HG02938 (cell line): ENCODE results near the gene NACC2.

ENCODE experiments used
- ATAC-seq: cut with Tn5 transposase; IDR thresholded peaks from one replicate; pipeline ENCODE4 v1.9.1; 2021; ENCODE audit warnings: mild to moderate bottlenecking, moderate library complexity; ENCODE audit not compliant: unreplicated experiment

NACC2 gene

DNA sequence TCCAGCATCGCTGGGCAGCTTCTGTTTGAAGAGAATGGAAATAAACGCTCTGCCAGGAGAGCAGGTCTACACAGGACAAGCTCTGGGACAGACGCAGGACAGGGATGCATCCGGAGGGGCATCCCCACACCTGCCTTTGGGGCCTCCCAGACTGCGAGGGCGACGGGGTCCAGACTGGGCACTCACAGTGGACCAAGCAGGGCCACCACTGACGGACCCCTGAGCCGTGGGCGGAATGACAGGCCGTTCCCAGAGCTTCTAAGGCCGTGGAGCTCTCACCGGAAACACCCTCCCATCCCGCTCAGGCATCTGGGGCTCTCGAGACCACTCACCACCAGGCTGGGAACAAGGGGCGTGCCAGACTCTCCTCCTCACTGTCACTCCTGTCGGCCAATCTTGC, 34.1 kb upstream of the NACC2 start:
- no peak for ATAC-seq

DNA sequence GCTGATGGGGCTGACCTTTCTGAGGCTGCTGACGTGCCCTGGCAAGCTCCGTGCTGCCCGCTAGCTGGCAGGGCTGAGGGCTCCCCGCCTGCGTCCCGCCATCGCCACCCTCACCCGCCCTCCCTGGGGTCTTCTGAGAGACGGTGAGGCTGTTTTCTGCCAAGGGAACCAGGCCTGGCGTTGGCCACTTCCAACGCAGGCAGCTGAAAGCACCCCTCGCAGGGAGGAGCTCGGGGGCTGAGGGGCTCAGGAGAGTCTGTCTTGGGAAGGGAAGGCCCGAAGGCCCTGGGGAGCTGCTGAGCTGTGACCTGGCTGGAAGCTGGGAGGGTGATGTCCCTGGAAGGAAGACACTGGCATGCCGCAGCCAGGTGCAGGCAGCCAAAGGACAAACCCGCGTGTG, 33.3 kb upstream of the NACC2 start:
- ATAC-seq = no peak

DNA sequence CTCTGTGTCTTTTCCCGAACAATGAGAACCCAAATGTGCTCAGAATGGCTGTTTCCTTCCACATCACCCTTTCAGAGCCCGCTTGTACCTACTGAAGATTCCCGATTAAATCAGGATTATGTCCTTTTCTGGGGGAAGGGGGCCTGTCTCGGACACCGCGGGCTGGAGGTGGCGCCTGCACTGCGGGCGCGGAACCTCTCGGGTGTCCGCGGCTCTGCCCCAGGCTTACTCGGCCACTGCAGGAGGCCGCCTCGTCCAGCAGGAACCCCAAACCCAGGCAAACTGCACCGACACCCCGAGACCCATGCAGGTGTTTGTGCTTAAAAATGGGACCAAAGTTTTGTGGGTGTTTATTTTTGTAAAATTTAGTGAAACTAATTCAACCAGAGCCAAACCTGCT, 32.2 kb upstream of the NACC2 start:
- ATAC-seq = no peak

DNA sequence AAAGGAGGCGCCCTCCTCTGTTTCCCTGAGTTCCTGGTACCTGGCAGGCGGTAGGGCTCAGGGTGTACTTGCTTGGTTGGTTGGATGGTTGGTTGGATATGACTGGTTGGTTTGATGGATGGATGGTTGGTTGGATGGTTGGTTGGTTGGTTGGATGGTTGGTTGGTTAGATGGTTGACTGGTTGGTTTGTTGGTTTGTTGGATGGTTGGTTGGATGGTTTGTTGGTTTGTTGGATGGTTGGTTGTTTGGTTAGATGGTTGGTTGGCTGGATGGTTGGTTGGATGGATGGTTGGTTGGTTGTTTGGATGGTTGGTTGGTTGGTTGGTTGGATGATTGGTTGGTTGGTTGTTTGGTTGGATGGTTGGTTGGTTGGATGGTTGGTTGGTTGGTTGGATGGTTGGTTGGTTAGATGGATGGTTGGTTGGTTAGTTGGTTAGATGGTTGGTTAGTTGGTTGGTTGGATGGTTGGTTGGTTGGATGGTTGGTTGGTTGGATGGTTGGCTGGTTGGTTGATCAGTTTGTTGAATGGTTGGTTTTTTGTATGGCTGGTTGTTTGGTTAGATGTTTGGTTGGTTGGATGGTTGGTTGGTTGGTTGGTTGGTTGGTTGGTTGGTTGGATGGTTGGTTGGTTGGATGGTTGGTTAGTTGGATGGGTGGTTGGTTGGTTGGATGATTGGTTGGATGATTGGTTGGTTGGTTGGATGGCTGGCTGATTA, 30.0 kb upstream of the NACC2 start:
- ATAC-seq = no peak

DNA sequence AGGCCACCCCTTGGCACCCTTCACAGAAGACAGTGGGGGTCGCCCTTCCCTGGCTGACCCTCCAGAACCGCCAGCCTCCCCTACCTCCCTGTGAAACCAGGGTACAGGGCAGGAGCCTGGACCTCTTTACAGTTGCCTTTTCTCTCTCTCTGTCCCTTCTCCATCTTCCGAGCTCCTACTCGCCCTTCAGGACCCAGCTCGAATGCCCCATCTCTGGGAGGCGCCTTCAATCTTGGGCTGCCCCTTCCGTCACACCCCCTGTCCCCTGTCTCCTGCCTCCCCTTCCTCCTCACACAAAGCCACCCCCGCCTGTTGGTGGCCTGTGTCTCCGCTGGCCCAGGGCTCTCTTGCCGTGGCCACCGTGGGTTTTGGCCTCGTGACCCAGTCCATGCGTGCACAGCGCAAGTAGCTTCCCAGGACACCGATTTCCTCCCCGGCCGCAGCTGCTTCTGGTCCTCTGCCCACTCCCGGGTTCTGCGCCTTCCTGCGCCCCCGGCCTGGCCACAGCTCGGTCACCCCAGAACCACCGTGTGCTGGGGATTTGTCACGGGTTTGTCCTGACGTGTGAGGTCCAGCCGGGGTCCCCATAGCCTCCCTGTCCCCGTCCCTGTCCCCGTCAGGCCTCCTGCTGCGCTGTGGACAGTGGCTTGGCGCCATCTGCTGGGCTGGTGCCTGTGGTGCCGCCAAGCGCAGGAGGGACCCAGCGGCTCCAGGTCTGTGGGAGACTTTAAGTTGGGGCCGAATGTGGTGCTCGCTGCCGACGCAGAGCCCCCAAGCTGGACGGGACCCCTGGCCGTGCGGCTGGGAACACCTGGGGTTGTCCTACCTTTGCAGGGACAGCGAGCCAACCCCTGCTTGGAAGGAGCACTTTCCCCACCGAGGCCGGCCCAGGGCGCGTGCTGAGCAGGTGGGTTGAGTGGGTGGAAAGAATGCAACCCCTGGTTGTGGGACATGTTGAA, 27.6 kb upstream of the NACC2 start:
- no peak for ATAC-seq

DNA sequence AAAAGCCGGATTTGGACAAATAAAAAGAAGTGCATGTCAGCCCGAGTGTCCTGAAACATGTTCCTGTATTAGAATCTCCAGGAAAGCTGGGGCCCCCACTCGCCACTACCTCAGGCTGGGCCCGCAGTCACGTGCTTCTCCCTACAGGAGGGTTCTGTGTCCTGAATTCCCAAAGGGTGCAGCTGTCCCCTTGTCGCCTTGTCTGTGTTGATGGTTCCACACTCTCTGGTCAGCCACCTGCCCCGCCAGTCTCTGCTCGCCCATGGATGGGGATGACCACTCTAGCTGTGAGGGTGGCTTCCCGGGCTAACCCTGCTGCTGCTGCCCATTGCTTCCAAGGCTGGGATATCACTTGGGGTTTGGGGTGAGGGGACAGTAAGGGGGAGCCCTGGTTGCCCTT, 26.7 kb upstream of the NACC2 start:
- no peak for ATAC-seq

DNA sequence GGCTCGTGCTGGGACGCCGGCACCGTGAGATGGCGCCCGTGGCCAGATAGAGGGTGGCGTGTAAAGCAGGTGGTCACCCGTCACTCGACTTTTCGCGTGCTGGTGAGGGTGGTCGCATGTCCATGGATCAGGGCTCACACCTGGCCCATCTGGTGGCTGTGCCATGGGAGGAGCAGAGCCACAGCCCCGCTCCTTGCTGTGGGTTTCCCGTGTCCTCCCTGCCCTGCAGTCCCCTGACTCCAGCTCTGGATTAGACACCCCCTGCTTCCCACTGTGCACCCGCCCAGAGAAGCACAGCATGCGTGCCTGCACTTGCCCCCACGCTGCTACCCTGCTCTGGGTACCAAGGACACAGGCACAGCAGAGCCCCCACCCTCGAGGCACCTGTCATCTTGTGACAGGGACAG, 25.4 kb upstream of the NACC2 start:
- ATAC-seq = no peak

DNA sequence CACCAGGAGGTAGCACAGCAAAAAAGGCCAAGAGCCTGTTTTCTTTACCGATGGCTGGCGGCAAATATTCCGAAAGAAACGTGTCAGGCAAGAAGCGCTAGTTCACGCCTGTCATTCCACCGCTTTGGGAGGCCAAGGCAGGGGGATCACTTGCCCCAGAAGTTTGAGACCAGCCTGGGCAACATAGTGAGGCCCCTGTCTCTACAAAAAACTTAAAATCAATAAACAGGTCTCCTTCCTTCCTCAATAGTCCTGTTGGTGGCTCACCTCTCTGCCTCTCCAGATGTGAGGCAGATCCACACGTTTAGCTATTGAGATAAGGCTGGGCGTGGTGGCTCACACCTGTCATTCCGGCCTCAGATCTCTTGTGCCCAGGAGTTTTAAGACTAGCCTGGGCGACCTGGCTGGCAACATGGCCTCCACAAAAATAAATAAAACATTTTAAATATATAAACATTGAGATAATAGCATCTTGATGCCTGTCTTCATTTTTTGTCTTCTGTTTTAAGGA, 24.8 kb upstream of the NACC2 start:
- no peak for ATAC-seq

DNA sequence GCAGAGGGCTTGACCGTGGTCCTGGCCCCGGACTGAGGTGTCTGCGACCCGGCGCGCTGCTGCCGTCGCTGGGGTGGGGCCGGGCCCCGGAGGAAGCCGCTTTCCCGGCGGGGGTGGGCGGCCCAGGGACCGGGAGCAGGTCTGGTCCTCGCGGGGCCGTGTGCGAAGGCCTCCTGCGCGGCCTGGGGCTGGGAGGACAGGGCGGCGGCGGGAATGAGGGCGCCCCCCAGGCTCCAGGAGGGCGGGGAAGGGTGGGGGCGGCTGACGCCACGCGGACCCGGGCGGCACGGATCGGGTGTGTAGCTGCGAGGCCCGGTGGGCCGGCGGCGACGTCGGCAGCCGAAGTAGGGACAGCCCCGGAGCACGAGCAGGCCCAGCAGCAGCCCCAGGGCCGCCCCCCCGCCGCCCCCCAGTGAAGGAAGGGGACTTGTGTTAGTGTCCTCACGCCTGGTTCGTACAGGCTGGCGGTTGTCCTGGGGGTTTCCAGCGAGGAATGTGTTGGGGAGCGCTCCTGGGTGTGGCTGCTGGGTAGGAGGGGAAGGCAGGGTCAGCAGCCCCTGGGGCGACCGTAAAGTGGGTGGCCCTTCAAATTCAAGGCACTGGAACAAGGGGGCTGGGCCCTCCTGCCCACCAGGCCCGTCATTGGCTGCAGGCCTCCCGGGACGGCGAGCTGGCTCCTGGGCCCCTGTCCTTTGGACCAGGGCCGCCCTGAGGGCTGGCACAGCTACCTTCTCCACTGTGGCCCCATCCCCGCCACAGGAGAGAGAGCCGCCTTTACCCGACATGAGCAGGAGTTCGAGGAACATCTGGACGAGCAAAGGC, 24.2 kb upstream of the NACC2 start:
- peak; percentile 12 for ATAC-seq

DNA sequence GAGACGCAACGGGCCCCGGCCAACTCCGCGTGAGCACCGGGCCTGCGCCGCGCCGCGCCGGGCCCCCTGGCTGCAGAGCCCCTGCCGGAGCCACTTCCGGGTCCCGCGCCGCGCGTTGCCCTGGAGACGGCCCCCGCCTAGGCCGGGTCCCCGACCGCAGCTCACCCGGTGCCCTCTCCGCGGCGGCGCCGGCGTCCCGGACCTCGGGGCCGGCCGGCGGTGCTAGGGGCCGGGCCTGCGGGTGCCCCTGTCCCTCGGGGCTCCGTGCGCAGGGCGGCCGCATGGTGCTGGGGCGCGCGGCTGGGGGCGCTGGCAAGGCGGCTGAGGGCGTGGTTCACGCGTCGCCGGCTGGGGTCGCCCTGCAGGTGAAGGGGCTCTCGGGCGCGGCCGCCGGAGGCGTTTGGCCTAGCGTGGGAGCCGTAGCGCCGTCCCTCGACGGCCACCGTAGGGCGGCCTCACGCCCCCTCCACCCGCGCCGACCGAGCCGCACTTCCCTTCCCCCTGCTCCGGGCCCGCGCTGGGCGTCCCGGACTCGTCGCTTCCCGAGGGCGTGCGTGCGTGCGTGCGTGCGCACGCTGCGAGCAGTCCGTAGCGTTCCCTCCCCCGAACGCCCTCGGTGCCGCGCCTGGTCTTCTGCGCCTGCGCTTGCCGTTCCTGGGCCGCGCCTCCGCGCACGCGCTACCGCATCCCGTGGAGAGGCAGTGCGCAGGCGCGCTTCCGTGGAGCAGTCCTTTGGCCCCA, 23.4 kb upstream of the NACC2 start, which contains the start of gene TMEM250:
Gene TMEM250 (minus strand): TSS at position 556 of the 741 bp plus-strand sequence. CDS start 1,975 bp downstream, outside the sequence.
- ATAC-seq = peak; percentile 66

DNA sequence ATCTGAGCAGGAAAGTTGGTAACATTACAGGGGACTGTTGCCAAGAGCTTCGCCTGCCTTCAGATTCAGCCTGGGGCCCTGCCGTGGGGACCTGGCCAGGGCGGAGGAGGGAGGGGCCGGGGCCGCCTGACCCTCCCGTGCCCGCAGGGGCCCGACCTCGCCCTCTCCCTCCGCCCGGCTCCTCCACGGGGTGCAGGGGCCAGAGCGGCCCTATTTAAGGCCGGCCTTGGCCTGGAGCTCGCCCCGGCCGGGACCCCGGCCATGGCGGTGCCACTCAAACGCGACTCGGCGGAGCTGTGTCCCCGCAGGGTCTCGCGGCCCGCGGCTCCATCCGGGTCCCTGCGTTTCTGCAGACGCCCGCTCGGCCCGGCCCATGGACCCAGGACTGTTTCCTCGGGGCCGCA, 22.8 kb upstream of the NACC2 start:
- peak; percentile 3 for ATAC-seq

DNA sequence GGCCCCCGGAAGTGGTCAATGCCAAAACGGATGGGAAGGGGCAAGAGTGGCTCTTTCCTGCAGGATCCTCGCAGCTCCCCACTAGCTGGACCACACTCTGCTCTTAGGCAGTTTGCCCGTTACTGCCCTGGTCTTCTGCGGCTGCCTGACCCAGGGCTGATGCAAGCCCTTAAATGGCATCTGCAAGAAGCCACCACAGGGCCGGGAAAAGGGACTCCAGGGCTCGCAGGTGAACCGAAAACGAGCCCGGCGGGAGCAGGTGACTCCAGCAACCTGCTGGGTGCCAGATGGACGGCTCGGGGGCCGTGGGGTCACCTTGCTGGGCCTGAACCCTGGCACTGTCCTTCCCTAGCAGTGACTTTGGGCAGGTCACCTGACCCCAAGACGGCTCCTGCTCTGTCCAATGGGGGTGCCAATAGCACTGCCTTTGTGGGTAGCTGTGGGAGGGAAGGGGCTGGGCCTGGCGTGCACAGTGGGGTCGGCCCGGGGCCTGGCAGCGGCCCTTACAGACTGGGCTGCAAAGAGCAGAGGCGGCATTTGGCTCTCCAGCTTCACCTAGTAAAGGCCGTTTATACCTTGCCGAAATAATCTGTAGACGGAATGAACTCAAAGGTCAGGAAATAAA, 22.3 kb upstream of the NACC2 start:
- ATAC-seq = no peak

DNA sequence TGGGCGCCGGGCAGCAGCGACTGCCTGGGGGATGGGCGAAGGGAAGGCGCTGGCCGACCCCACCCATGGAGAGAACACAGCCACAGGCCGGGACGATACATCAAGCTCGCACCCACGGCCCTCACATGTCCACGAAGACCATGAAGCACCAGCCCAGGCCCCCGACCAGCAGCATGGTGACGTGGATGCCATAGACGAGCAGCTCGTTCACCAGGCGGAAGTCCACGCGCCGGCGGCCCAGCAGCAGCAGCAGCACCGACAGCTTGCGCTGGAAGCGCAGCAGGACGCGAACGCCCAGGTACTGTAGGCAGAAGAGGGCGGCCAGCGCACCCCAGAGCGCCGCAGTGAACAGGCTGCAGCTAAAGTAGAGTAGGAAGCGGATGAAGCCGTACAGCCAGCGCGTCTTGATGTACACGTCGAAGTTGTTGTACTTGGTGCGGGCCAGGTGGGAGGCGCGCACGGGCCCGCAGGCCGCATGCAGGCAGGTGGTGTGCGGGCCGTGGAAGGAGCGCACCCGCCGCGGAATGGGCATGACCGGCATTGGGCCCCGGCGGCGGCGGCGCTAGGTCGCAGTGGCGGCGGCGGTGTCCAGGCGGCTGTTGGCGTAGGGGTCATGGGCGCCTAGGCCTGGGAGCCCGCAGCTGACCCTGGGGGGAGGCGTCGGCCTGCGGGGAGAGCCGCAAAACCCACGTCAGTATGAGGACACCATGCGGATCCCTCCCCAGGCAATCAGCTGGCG, 21.4 kb upstream of the NACC2 start:
- no peak for ATAC-seq

DNA sequence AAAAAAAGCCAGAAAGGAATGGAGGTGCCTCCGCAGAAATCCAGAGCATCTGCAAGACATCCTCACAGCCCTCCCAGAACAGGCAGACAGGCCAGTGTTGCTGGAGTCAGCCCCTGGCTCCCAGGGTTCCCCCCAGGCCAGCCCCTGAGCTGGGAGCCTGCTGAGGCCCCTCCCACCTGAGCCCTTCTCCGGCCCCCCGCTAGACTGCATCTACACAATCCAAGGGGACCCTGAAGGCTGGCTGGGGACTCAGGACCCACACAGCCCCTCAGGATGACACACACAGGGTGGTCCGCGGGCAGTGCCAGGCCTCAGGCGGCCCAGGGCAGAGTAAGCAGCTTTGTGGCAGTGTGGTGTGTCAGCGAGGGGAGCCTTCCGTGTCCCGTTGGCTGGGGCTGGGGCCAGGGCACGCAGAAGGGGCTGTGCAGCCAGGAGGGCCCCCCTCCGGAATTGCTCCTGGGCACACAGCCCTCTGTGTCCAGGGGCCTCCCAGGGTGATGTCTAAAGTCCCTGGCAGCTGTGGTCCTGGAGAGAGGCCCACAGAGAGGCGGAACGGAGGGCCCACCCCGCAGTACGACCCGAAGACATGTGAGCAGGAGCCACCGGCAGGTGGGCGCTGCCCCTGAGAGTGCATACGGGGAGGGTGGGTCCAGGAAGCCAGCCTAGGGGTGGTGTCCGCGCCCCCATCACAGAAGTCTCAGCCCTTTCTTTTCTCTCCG, 20.7 kb upstream of the NACC2 start:
- ATAC-seq = no peak

DNA sequence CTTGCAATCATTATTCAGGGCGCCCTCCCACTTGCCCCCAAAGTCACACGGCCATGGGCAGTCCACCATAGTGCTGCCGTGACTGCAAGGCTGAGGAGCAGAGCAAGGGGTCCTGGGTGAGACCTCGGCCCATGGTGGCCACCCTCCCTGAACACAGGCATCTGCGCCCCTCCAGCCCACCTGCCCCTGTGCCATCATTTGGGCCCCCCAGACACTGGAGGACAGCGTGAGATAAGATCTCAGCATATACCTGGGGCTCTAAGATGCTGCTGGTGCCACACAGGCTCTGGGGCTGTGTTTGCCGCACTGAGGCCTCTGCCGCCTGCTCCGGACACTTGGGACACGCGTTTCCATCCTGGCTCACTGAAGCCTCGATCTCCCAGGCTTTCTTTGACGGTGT, 20.1 kb upstream of the NACC2 start:
- no peak for ATAC-seq

DNA sequence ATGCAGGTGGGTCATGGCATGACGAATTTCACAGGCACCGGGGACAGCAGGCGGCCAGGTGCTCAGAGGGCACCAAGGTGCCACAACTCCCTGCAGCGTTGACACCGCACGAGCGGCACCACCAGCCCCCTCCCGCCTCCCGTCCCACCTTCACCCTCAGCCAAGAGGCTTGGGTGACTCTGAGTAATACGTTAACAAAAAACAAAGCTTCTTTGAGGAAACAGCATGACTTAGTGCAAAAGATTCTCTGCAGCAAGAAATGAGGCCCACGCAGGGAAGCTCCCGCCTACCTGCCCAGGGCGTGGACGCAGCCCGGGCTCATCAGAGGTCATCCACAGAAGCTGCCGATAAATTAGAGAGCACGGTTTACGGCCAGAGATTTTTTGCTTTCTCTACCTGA, 19.5 kb upstream of the NACC2 start:
- no peak for ATAC-seq

DNA sequence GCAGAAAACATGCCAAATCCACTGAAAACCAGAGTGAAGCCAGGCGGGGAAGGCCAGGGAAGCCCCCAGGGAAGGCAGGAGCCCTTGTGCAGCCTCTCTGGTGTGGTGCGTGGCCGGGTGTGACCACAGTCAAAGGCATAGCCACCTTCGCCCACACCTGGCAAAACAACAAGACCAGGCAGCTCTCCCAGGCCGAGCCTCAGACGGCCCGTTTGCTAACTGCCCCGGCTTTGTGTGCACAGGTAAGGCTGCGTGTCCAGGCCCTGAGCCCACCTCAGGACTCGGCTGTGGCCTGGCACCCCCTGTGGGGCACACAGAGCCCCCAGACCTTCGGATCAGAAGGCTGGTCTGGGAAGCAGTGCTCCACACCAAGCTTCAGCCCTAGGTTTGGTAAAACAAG, 17.5 kb upstream of the NACC2 start:
- ATAC-seq = no peak

DNA sequence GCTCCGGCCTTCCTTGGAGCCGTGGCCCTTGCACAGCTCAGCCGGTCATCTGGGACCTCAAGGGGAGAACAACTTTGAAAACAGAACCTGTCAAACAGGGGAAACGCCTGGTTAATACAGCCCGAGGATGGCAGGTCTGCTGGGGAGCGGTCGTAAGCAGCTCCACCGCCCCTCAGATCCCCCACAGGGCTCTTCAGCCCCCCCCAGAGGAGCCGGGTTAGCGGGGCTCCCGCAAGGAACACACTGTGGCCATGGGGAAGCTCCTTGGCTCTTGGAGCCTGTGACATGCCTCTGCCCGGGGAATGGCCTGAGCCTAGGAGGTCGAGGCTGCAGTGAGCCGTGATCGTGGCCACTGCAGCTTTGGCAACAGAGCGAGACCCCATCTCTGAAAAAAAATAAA, 16.8 kb upstream of the NACC2 start:
- no peak for ATAC-seq

DNA sequence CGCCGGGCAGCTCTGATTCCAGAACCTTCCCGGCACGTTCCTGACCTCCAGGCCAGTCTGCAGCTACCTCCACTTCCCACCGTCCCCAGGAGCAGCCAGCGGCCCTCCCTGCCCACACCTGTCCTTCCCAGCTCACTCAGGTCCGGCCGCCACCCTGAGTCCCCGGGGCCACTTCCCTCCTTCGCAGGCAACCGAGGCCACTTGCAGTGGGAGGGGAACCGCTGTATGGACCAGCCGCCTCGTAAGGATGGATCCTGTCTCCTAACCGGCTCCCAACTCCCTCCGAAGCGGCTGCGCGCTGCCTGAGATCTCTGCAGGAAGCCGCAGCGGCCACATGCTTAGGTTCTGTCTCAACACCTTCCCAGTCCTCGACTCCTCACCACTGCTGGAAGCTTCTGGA, 16.1 kb upstream of the NACC2 start:
- no peak for ATAC-seq
